WTC11 (cell line): ENCODE results near the gene HIP1R. TPM values are rescaled to one million over a fixed set of nuclear protein-coding genes. Genes with fewer than 3 reads are reported as not detected.

Experiments used
- ATAC-seq: fragments of 200-7000 bp; cut with Tn5 transposase; 2 replicates; pipeline ENCODE4 v1.10.0; 2021; ENCODE audit warnings: mild to moderate bottlenecking, moderate library complexity
- CTCF ChIA-PET: fragments of 300-600 bp; sonication (Branson Sonifier 250); formaldehyde crosslinking; loops from one replicate; lab custom pipeline; 2021; ENCODE audit warnings: antibody characterized with exemption; lab: Charles Lee
- POLR2A ChIA-PET: fragments of 350-600 bp; sonication (Branson Sonifier 250); formaldehyde crosslinking; loops from one replicate; lab custom pipeline; 2021; ENCODE audit warnings: antibody characterized with exemption; lab: Charles Lee
- DNase-seq: peaks from one replicate; pipeline ENCODE4 v3.0.0; 2021; ENCODE audit warnings: low spot score
- H3K27ac Mint-ChIP-seq: 2 replicates; pipeline ENCODE4 v1.8.0; 2021; ENCODE audit warnings: mixed read lengths
- H3K27me3 Mint-ChIP-seq: 2 replicates; pipeline ENCODE4 v1.8.0; 2021; ENCODE audit warnings: low read depth, mild to moderate bottlenecking, moderate library complexity, mixed read lengths
- H3K36me3 Mint-ChIP-seq: 2 replicates; pipeline ENCODE4 v1.8.0; 2021; ENCODE audit warnings: mixed read lengths
- H3K4me1 Mint-ChIP-seq: 2 replicates; pipeline ENCODE4 v1.8.0; 2022; ENCODE audit warnings: mixed read lengths
- H3K4me3 Mint-ChIP-seq: 2 replicates; pipeline ENCODE4 v1.8.0; 2021; ENCODE audit warnings: mild to moderate bottlenecking, moderate library complexity, mixed read lengths
- H3K9me3 Mint-ChIP-seq: 2 replicates; pipeline ENCODE4 v1.8.0; 2021; ENCODE audit warnings: mixed read lengths
- ATF3 ChIP-seq: sonication (generic); formaldehyde crosslinking; conservative IDR thresholded peaks from 2 replicates; pipeline ENCODE4 v1.8.1; 2022; ENCODE audit warnings: mild to moderate bottlenecking, missing genetic modification reagents
- CDX4 ChIP-seq: fragments of 250-450 bp; sonication (Bioruptor Pico); IDR thresholded peaks from 2 replicates; pipeline ENCODE4 v1.9.0; 2021; ENCODE audit warnings: moderate library complexity, mild to moderate bottlenecking, inconsistent platforms, borderline replicate concordance
- CREB1 ChIP-seq: sonication (generic); formaldehyde crosslinking; IDR thresholded peaks from 2 replicates; pipeline ENCODE4 v1.8.0; 2023; ENCODE audit warnings: mild to moderate bottlenecking, missing genetic modification reagents
- CREM ChIP-seq: sonication (generic); formaldehyde crosslinking; IDR thresholded peaks from 2 replicates; pipeline ENCODE4 v1.8.1; 2022; ENCODE audit warnings: mild to moderate bottlenecking, missing genetic modification reagents, moderate library complexity
- ELF4 ChIP-seq: sonication (generic); formaldehyde crosslinking; IDR thresholded peaks from 2 replicates; pipeline ENCODE4 v1.8.1; 2022; ENCODE audit warnings: low read depth, mild to moderate bottlenecking, moderate library complexity, missing genetic modification reagents
- ETV6 ChIP-seq: sonication (generic); formaldehyde crosslinking; IDR thresholded peaks from 2 replicates; pipeline ENCODE4 v1.8.1; 2022; ENCODE audit warnings: mild to moderate bottlenecking, missing genetic modification reagents
- FOXP1 ChIP-seq: sonication (generic); formaldehyde crosslinking; IDR thresholded peaks from 2 replicates; pipeline ENCODE4 v1.8.0; 2022; ENCODE audit warnings: missing genetic modification reagents, mild to moderate bottlenecking, moderate library complexity, borderline replicate concordance
- GABPB1 ChIP-seq: sonication (generic); formaldehyde crosslinking; IDR thresholded peaks from 2 replicates; pipeline ENCODE4 v1.8.1; 2023; ENCODE audit warnings: mild to moderate bottlenecking, missing genetic modification reagents
- GTF2I ChIP-seq: fragments of 250-450 bp; sonication (Bioruptor Pico); conservative IDR thresholded peaks from 2 replicates; pipeline ENCODE4 v1.4.0; 2021; ENCODE audit warnings: mild to moderate bottlenecking
- HMGA2 ChIP-seq: fragments of 250-450 bp; sonication (Bioruptor Pico); IDR thresholded peaks from 2 replicates; pipeline ENCODE4 v1.4.0; 2021; ENCODE audit warnings: mild to moderate bottlenecking, moderate library complexity
- HMGXB4 ChIP-seq: sonication (generic); formaldehyde crosslinking; IDR thresholded peaks from 2 replicates; pipeline ENCODE4 v1.8.1; 2023; ENCODE audit warnings: mild to moderate bottlenecking, moderate library complexity, missing genetic modification reagents
- MLX ChIP-seq: sonication (generic); formaldehyde crosslinking; IDR thresholded peaks from 2 replicates; pipeline ENCODE4 v1.8.1; 2023; ENCODE audit warnings: mild to moderate bottlenecking, missing genetic modification reagents, moderate library complexity
- MXD4 ChIP-seq: fragments of 250-450 bp; sonication (Bioruptor Pico); IDR thresholded peaks from 2 replicates; pipeline ENCODE4 v1.8.0; 2021; ENCODE audit warnings: mild to moderate bottlenecking, moderate library complexity, borderline replicate concordance
- MYBL2 ChIP-seq: sonication (generic); formaldehyde crosslinking; IDR thresholded peaks from 2 replicates; pipeline ENCODE4 v1.8.1; 2023; ENCODE audit warnings: mild to moderate bottlenecking, moderate library complexity, missing genetic modification reagents
- NR1H2 ChIP-seq: sonication (generic); formaldehyde crosslinking; IDR thresholded peaks from 2 replicates; pipeline ENCODE4 v1.9.0; 2021; ENCODE audit warnings: mild to moderate bottlenecking, moderate library complexity, missing genetic modification reagents
- PRDM15 ChIP-seq: sonication (generic); formaldehyde crosslinking; IDR thresholded peaks from 2 replicates; pipeline ENCODE4 v1.8.0; 2022; ENCODE audit warnings: missing genetic modification reagents
- SOX15 ChIP-seq: fragments of 250-450 bp; sonication (Bioruptor Pico); IDR thresholded peaks from 2 replicates; pipeline ENCODE4 v1.9.0; 2021; ENCODE audit warnings: mild to moderate bottlenecking
- TCF7 ChIP-seq: sonication (generic); formaldehyde crosslinking; IDR thresholded peaks from 2 replicates; pipeline ENCODE4 v1.8.0; 2022; ENCODE audit warnings: mild to moderate bottlenecking, low read depth, missing genetic modification reagents, moderate library complexity
- TEAD1 ChIP-seq: sonication (generic); formaldehyde crosslinking; IDR thresholded peaks from 2 replicates; pipeline ENCODE4 v1.8.0; 2022; ENCODE audit warnings: mild to moderate bottlenecking, missing genetic modification reagents
- TP53 ChIP-seq: sonication (generic); formaldehyde crosslinking; IDR thresholded peaks from 2 replicates; pipeline ENCODE4 v1.8.1; 2023; ENCODE audit warnings: mild to moderate bottlenecking, missing genetic modification reagents
- ZBTB21 ChIP-seq: sonication (generic); formaldehyde crosslinking; IDR thresholded peaks from 2 replicates; pipeline ENCODE4 v1.8.1; 2023; ENCODE audit warnings: mild to moderate bottlenecking, missing genetic modification reagents, borderline replicate concordance
- ZMAT4 ChIP-seq: fragments of 250-450 bp; sonication (Bioruptor Pico); IDR thresholded peaks from 2 replicates; pipeline ENCODE4 v1.9.0; 2021; ENCODE audit warnings: mild to moderate bottlenecking
- ZNF121 ChIP-seq: sonication (generic); formaldehyde crosslinking; IDR thresholded peaks from 2 replicates; pipeline ENCODE4 v1.8.0; 2023; ENCODE audit warnings: missing genetic modification reagents
- ZNF232 ChIP-seq: sonication (generic); formaldehyde crosslinking; IDR thresholded peaks from 2 replicates; pipeline ENCODE4 v1.8.0; 2022; ENCODE audit warnings: mild to moderate bottlenecking, missing genetic modification reagents
- ZNF416 ChIP-seq: fragments of 250-450 bp; sonication (Bioruptor Pico); IDR thresholded peaks from 2 replicates; pipeline ENCODE4 v1.9.0; 2021; ENCODE audit warnings: mild to moderate bottlenecking, inconsistent platforms
- ZNF671 ChIP-seq: fragments of 250-450 bp; sonication (Bioruptor Pico); IDR thresholded peaks from 2 replicates; pipeline ENCODE4 v1.8.0; 2021; ENCODE audit warnings: mild to moderate bottlenecking
- ZSCAN18 ChIP-seq: fragments of 250-450 bp; sonication (Bioruptor Pico); IDR thresholded peaks from 2 replicates; pipeline ENCODE4 v2.1.2; 2022; ENCODE audit warnings: mild to moderate bottlenecking, moderate library complexity
- total RNA-seq: library from RNA; stranded (reverse); gene quantifications from 3 replicates; pipeline ENCODE4 v1.2.3, GENCODE V29; 2021

Gene HIP1R
- total RNA-seq, 1 experiment from 2014 or later = 45.2 TPM

- ATAC-seq (no peak), DNase-seq (no peak)
- H3K36me3 Mint-ChIP-seq = no peaks in the 10 kb centered on the region
- ChIA-PET POLR2A (no interaction called here), CTCF (interaction anchor here (1.0 to 1.9 kb wide), 3 partner anchors 14 to 137 kb away, joined by 3 to 6 read pairs (median 3); no protein-coding TSS in a partner anchor)
- no peaks in the 10 kb centered on the region for H3K27me3 Mint-ChIP-seq
- H3K9me3 Mint-ChIP-seq = no peaks in the 10 kb centered on the region
- H3K4me3 Mint-ChIP-seq = no peak overlapping the region
- peaks cover 4% of the 10 kb centered on the region; the same call in 1 of the 2 replicates for H3K4me1 Mint-ChIP-seq
- H3K27ac Mint-ChIP-seq = no peak overlapping the region
- TF ChIP-seq MXD4 (CRISPR knock-in tag) (no peak), ZNF232 (CRISPR knock-in tag) (no peak), TP53 (CRISPR knock-in tag) (no peak), TEAD1 (CRISPR knock-in tag) (no peak), MYBL2 (CRISPR knock-in tag) (no peak), TCF7 (CRISPR knock-in tag) (no peak), GABPB1 (no peak), NR1H2 (no peak), FOXP1 (no peak), ZNF416 (CRISPR knock-in tag) (no peak), HMGA2 (CRISPR knock-in tag) (no peak), CREM (CRISPR knock-in tag) (no peak), ETV6 (no peak), ZNF671 (CRISPR knock-in tag) (no peak), HMGXB4 (no peak), ELF4 (no peak), CDX4 (no peak), ATF3 (CRISPR knock-in tag) (no peak), ZSCAN18 (CRISPR knock-in tag) (no peak), ZBTB21 (no peak)
Observed at GRCh38 chr12:122854554-122854953, 19.3 kb downstream of the HIP1R start.

GRCh38 chr12:122855071-122855829 is 20.0 kb downstream of the HIP1R start:
- H3K27me3 Mint-ChIP-seq = no peaks in the 10 kb centered on the region
- H3K36me3 Mint-ChIP-seq = no peaks in the 10 kb centered on the region
- ChIA-PET CTCF (interaction anchor here (0.6 to 1.9 kb wide), 6 partner anchors 12 to 625 kb away, joined by 3 to 8 read pairs (median 4); no protein-coding TSS in a partner anchor), POLR2A (no interaction called here)
- H3K27ac Mint-ChIP-seq = no peak overlapping the region
- H3K4me3 Mint-ChIP-seq = no peak overlapping the region
- peaks cover 4% of the 10 kb centered on the region; the same call in 1 of the 2 replicates for H3K4me1 Mint-ChIP-seq
- DNase-seq = no peak
- no peak for ATAC-seq
- no peaks in the 10 kb centered on the region for H3K9me3 Mint-ChIP-seq
- no peak for TF ChIP-seq CREB1 (CRISPR knock-in tag)
- no peak for TF ChIP-seq ELF4
- no peak for TF ChIP-seq HMGA2 (CRISPR knock-in tag)
- TF ChIP-seq ZNF121 (CRISPR knock-in tag) = no peak
- no peak for TF ChIP-seq SOX15 (CRISPR knock-in tag)
- no peak for TF ChIP-seq MLX (CRISPR knock-in tag)
- TF ChIP-seq GTF2I (CRISPR knock-in tag) = no peak
- TF ChIP-seq ZMAT4 = no peak
- TF ChIP-seq ZNF232 (CRISPR knock-in tag) = no peak
- TF ChIP-seq PRDM15 (CRISPR knock-in tag) = no peak
